Transverse colon (tissue), 4 donors: ENCODE measurements around the gene MRPS18B. TPM values are rescaled to one million over a fixed set of nuclear protein-coding genes. Genes with fewer than 3 reads are reported as not detected.

Experiments
- DNase-seq: peaks from one replicate; pipeline ENCODE4 v3.0.0-alpha.2; 2019
- H3K27ac ChIP-seq, 4 donors: fragments of 200-600 bp; sonication (generic); 2 replicates each; pipeline ENCODE4 v1.5.1; 2016 to 2018; ENCODE audit warnings: inconsistent platforms in 4 of 4
- H3K27me3 ChIP-seq: fragments of 200-600 bp; sonication (generic); 2 replicates; pipeline ENCODE4 v1.5.1; 2017; ENCODE audit warnings: inconsistent platforms
- H3K36me3 ChIP-seq, 4 donors: fragments of 200-600 bp; sonication (generic); 2 replicates each; pipeline ENCODE4 v1.5.1; 2017 to 2019; ENCODE audit warnings: inconsistent platforms in 4 of 4
- H3K4me1 ChIP-seq, 4 donors: fragments of 200-600 bp; sonication (generic); 2 replicates each; pipeline ENCODE4 v1.5.1; 2017 to 2020; ENCODE audit warnings: inconsistent platforms in 4 of 4
- H3K4me3 ChIP-seq, 4 donors: fragments of 200-600 bp; sonication (generic); 1 replicate in 1 of 4; 2 replicates in 3 of 4; pipeline versions ENCODE4 v1.5.1 to v1.6.1; 2017 to 2019; ENCODE audit warnings: inconsistent platforms in 4 of 4
- H3K9me3 ChIP-seq, 2 donors: fragments of 200-600 bp; sonication (generic); 2 replicates each; pipeline ENCODE4 v1.5.1; 2017 to 2019; ENCODE audit warnings: inconsistent platforms in 2 of 2
- CTCF ChIP-seq, 5 experiments: fragments of 200-600 bp in 3 of 5; fragments of 450-650 bp in 2 of 5; sonication (generic) in 3 of 5; IDR thresholded peaks; 1 replicate in 2 of 5; 2 replicates in 3 of 5; pipeline ENCODE4 v1.5.1; 2016 to 2017; ENCODE audit warnings: antibody characterized with exemption in 5 of 5, inconsistent platforms in 3 of 5, mild to moderate bottlenecking in 2 of 5, moderate library complexity in 1 of 5
- EP300 ChIP-seq: sonication (generic); formaldehyde crosslinking; IDR thresholded peaks from one replicate; pipeline ENCODE4 v1.6.1; 2017; ENCODE audit warnings: antibody characterized with exemption, low read depth
- POLR2A ChIP-seq: fragments of 450-650 bp; IDR thresholded peaks from one replicate; pipeline ENCODE4 v1.6.1; 2016; ENCODE audit warnings: antibody characterized with exemption, mild to moderate bottlenecking, moderate library complexity
- POLR2AphosphoS5 ChIP-seq, 3 donors: sonication (generic); formaldehyde crosslinking; IDR thresholded peaks; one replicate each; pipeline ENCODE4 v1.6.1; 2016; ENCODE audit warnings: antibody characterized with exemption in 3 of 3
- WGBS, 2 donors: methylation state at CpG; one replicate each; pipeline ENCODE4 v1.1.5; 2018; ENCODE audit warnings: low coverage in 1 of 2; 5-methylcytosine and 5-hydroxymethylcytosine counted together
- in situ Hi-C, 4 donors: fragments of 200-750 bp; cut with MboI; loops; one replicate each; pipeline versions ENCODE4 v1.15.0 to v1.15.1; 2017; ENCODE audit warnings: low sequenced_read_pairs in 3 of 4, low pct_ligation_motif_present in 1 of 4, low pct_unique_long_range_greater_than_20kb in 1 of 4
- intact Hi-C: fragments of 100-400 bp; cut with DNase I; formaldehyde crosslinking; loops from one replicate; pipeline ENCODE4 v1.15.1; 2023; ENCODE audit warnings: low total_unique reads
- small RNA-seq, 4 donors: library from RNA; depleted of rRNA; stranded (forward); fragments of <200 nt; gene quantifications; one replicate each; pipeline ENCODE3, GENCODE V24; 2016
- total RNA-seq, 4 donors: library from RNA; depleted of rRNA; stranded (reverse); fragments of >200 nt; gene quantifications; one replicate each; pipeline ENCODE4 v1.1.0, GENCODE V29; 2016

The MRPS18B gene
- total RNA-seq, 4 donors from 2014 or later = 6.0 to 61.9 (median 39.4) TPM

GRCh38 chr6:30672445-30673253 lies 55.0 kb downstream of the MRPS18B start, which contains the start of gene DHX16:
Gene DHX16, minus strand, starts transcription at chr6:30673006. Its CDS starts 165 bp downstream, at chr6:30672841.
- peaks cover 0 to 25% (median 8%) of the 10 kb centered on the region in 4 donors for H3K36me3 ChIP-seq

More at GRCh38 chr6:30672445-30673253, 55.0 kb downstream of the MRPS18B start, which contains the start of gene DHX16:
- 0 to 1% methylated on average over 10 to 42 of the region's 57 CpGs for WGBS, 2 donors
- in situ Hi-C loops = loop anchor here in 1 of 4 donors (10.0 kb wide), 1 partner anchor 48 kb away; the partner anchor contains the start of gene ATAT1
- Histone ChIP-seq H3K9me3 (no peaks in the 10 kb centered on the region), H3K4me3 (peak within 1 kb of the TSS; percentile 86 to 98 (median 92)), H3K27me3 (no peaks in the 10 kb centered on the region), H3K27ac (peak within 1 kb of the TSS; percentile 84 to 93 (median 90)), H3K4me1 (peaks cover 6 to 21% (median 16%) of the 10 kb centered on the region in 4 donors)
- peak; percentile 97 for DNase-seq
- intact Hi-C loops = loop anchor here (10.0 kb wide), 1 partner anchor 212 kb away; the partner anchor contains the start of gene DDR1
- TF ChIP-seq CTCF (IDR thresholded peaks at IDR 0.05) = peak; percentile 79 to 94 (median 88)
- TF ChIP-seq POLR2A = peak; percentile 65
- TF ChIP-seq EP300 = no peak
- peak; percentile 73 to 89 (median 81) for TF ChIP-seq POLR2AphosphoS5 (IDR thresholded peaks at IDR 0.05)

Small RNAs within 50 kb of the gene (small RNA-seq; reads per million reads assigned to genes)
- gene MIR877 = 2.3 to 9.4 (median 4.4) reads per million in 4 donors

Other genes starting within 250 kb of the MRPS18B start
- 100 to 1,000 TPM; 248 to 610 (median 493) TPM for gene HLA-E, start 128.3 kb upstream of the MRPS18B start, total RNA-seq
- 10 to 100 TPM; 13.5 to 34.1 (median 20.7) TPM for gene GNL1, start 61.4 kb upstream of the MRPS18B start, total RNA-seq
- 10 to 100 TPM in 1 of 4 donors, 1 to 10 TPM in 3; 2.2 to 10.1 (median 5.0) TPM for gene PRR3, start 60.5 kb upstream of the MRPS18B start, total RNA-seq
- 10 to 100 TPM; 33.0 to 52.0 (median 40.1) TPM for gene ABCF1, start 46.4 kb upstream of the MRPS18B start, total RNA-seq
- 10 to 100 TPM; 35.5 to 62.5 (median 53.8) TPM for gene PPP1R10, start 597 bp upstream of the MRPS18B start, total RNA-seq
- gene ATAT1, start 9.0 kb downstream of the MRPS18B start, total RNA-seq = 100 to 1,000 TPM in 1 of 4 donors, 10 to 100 TPM in 3; 10.6 to 174 (median 22.2) TPM
- 100 to 1,000 TPM in 1 of 4 donors, 10 to 100 TPM in 3; 49.1 to 301 (median 63.5) TPM for gene C6orf136, start 29.3 kb downstream of the MRPS18B start, total RNA-seq
- 100 to 1,000 TPM in 1 of 4 donors, 10 to 100 TPM in 3; 37.8 to 144 (median 41.3) TPM for gene DHX16, start 55.2 kb downstream of the MRPS18B start, total RNA-seq
- 10 to 100 TPM; 11.5 to 46.0 (median 14.9) TPM for gene PPP1R18, start 68.8 kb downstream of the MRPS18B start, total RNA-seq
- gene NRM, start 73.1 kb downstream of the MRPS18B start, total RNA-seq = 10 to 100 TPM in 1 of 4 donors, 1 to 10 TPM in 2, not detected in 1; 2.7 to 13.8 (median 2.7) TPM
- gene MDC1, start 99.4 kb downstream of the MRPS18B start, total RNA-seq = 10 to 100 TPM in 2 of 4 donors, 1 to 10 TPM in 2; 3.1 to 13.5 (median 9.7) TPM
- 100 to 1,000 TPM in 3 of 4 donors, 10 to 100 TPM in 1; 77.1 to 128 (median 106) TPM for gene TUBB, start 102.5 kb downstream of the MRPS18B start, total RNA-seq
- 100 to 1,000 TPM; 123 to 146 (median 139) TPM for gene FLOT1, start 124.8 kb downstream of the MRPS18B start, total RNA-seq
- 100 to 1,000 TPM in 1 of 4 donors, 10 to 100 TPM in 3; 21.1 to 100 (median 84.6) TPM for gene IER3, start 126.7 kb downstream of the MRPS18B start, total RNA-seq